Neutrophil (primary cell): ENCODE results near the gene NEU3.
A peak's percentile ranks its signal among the peaks of the same experiment; 100 is the strongest.
"Not testable (repeated sequence)": the region's sequence is repeated elsewhere in the genome, so short reads cannot be mapped to it uniquely, and the experiment has no call there.

Experiments
- H3K27ac ChIP-seq: fragments of 200-600 bp; sonication (generic); 2 replicates; pipeline ENCODE4 v1.5.1; 2016; ENCODE audit warnings: mild to moderate bottlenecking, moderate library complexity
- H3K27me3 ChIP-seq: fragments of 200-600 bp; sonication (generic); 2 replicates; pipeline ENCODE4 v1.6.0; 2016; ENCODE audit warnings: mild to moderate bottlenecking
- H3K36me3 ChIP-seq: fragments of 200-600 bp; sonication (generic); 2 replicates; pipeline ENCODE4 v1.5.1; 2017
- H3K4me1 ChIP-seq, 2 experiments: fragments of 200-600 bp in 1 of 2; sonication (generic) in 1 of 2; 1 replicate in 1 of 2; 2 replicates in 1 of 2; pipeline versions ENCODE4 v1.5.1 to v1.6.1; 2013 to 2016; ENCODE audit warnings: low read depth in 1 of 2, low read length in 1 of 2, mild to moderate bottlenecking in 1 of 2, moderate library complexity in 1 of 2; ENCODE audit not compliant: control insufficient read depth in 1 of 2, insufficient read depth in 1 of 2
- H3K4me3 ChIP-seq, 2 experiments: fragments of 200-600 bp in 1 of 2; sonication (generic) in 1 of 2; 1 replicate in 1 of 2; 2 replicates in 1 of 2; pipeline ENCODE4 v1.5.1; 2013 to 2016; ENCODE audit warnings: low read depth in 1 of 2, low read length in 1 of 2, mild to moderate bottlenecking in 1 of 2, moderate library complexity in 1 of 2
- H3K9me3 ChIP-seq: fragments of 200-600 bp; sonication (generic); 2 replicates; pipeline ENCODE4 v1.5.1; 2016
- CTCF ChIP-seq: fragments of 200-600 bp; sonication (generic); IDR thresholded peaks from 2 replicates; pipeline ENCODE4 v1.5.1; 2016; ENCODE audit warnings: antibody characterized with exemption

The NEU3 gene

GRCh38 chr11:74989260-74989638 lies 516 bp downstream of the NEU3 start:
- H3K4me3 ChIP-seq, result peak overlapping the region; percentile 72 to 76
- no peak for TF ChIP-seq CTCF
- no peaks in the 10 kb centered on the region for H3K9me3 ChIP-seq
- no peaks in the 10 kb centered on the region for H3K27me3 ChIP-seq
- H3K4me1 ChIP-seq, result peaks cover 18 to 24% of the 10 kb centered on the region in 2 experiments
- H3K36me3 ChIP-seq, result peaks cover 3% of the 10 kb centered on the region
- peak overlapping the region; percentile 83 for H3K27ac ChIP-seq

GRCh38 chr11:74990150-74990549 lies 1.4 kb downstream of the NEU3 start:
- H3K9me3 ChIP-seq, H3K4me3 ChIP-seq, H3K27me3 ChIP-seq: not testable (repeated sequence)
- peaks cover 12% of the 10 kb centered on the region for H3K36me3 ChIP-seq
- H3K27ac ChIP-seq, result peak overlapping the region; percentile 83
- H3K4me1 ChIP-seq, result peaks cover 18 to 24% of the 10 kb centered on the region in 2 experiments

- no peaks in the 10 kb centered on the region for H3K9me3 ChIP-seq
- H3K36me3 ChIP-seq, result peaks cover 16% of the 10 kb centered on the region
- H3K27me3 ChIP-seq, result no peaks in the 10 kb centered on the region
- H3K4me1 ChIP-seq, result peaks cover 18 to 24% of the 10 kb centered on the region in 2 experiments
- H3K4me3 ChIP-seq, result no peak overlapping the region
- no peak overlapping the region for H3K27ac ChIP-seq
- no peak for TF ChIP-seq CTCF
Observed at GRCh38 chr11:74990941-74991340, 2.2 kb downstream of the NEU3 start.

- H3K9me3 ChIP-seq, result no peaks in the 10 kb centered on the region
- TF ChIP-seq CTCF, result no peak
- H3K27me3 ChIP-seq, result no peaks in the 10 kb centered on the region
- H3K4me1 ChIP-seq, result peaks cover 18 to 24% of the 10 kb centered on the region in 2 experiments
- H3K4me3 ChIP-seq, result no peak overlapping the region
- no peak overlapping the region for H3K27ac ChIP-seq
- H3K36me3 ChIP-seq, result peaks cover 23% of the 10 kb centered on the region
Observed at GRCh38 chr11:74992852-74993251, 4.1 kb downstream of the NEU3 start.

- Histone ChIP-seq H3K36me3 (peaks cover 16% of the 10 kb centered on the region), H3K4me1 (no peaks in the 10 kb centered on the region), H3K27me3 (no peaks in the 10 kb centered on the region), H3K4me3 (no peak overlapping the region), H3K27ac (no peak overlapping the region), H3K9me3 (no peaks in the 10 kb centered on the region)
- TF ChIP-seq CTCF, result no peak
Observed at GRCh38 chr11:75000975-75001354, 12.2 kb downstream of the NEU3 start.

- Histone ChIP-seq H3K9me3 (no peaks in the 10 kb centered on the region), H3K4me1 (no peaks in the 10 kb centered on the region), H3K4me3 (no peak overlapping the region), H3K27ac (no peak overlapping the region), H3K27me3 (no peaks in the 10 kb centered on the region), H3K36me3 (peaks cover 22% of the 10 kb centered on the region)
- no peak for TF ChIP-seq CTCF
Observed at GRCh38 chr11:75001686-75002085, 13.0 kb downstream of the NEU3 start.
